Measurements from ENCODE around the gene UHRF1.

GRCh38 chr19:5006821-5007220 lies 97.5 kb downstream of the UHRF1 start:
- TF ChIP-seq CTCF (IDR thresholded peaks at IDR 0.05), result no peak
- TF ChIP-seq POLR2A (IDR thresholded peaks at IDR 0.05), result no peak
